Activated CD4-positive, alpha-beta T cell treated with anti-CD3 and anti-CD28 coated beads, Interleukin-2, amount 10 ng/mL, durations not matched to agents 24 days and 14 days (primary cell): Measurements from ENCODE around the gene ANAPC1. TPM values are rescaled to one million over a fixed set of nuclear protein-coding genes. Genes with fewer than 3 reads are reported as not detected.
A peak's percentile ranks its signal among the peaks of the same experiment; 100 is the strongest.
"Not testable (repeated sequence)": the region's sequence is repeated elsewhere in the genome, so short reads cannot be mapped to it uniquely, and the experiment has no call there.

Experiments
- DNase-seq: peaks from one replicate; pipeline ENCODE4 v3.0.0; 2022
- H3K27ac Mint-ChIP-seq: one replicate; pipeline ENCODE4 v1.8.0; 2022; ENCODE audit warnings: mild to moderate bottlenecking, mixed read lengths
- H3K27me3 Mint-ChIP-seq: one replicate; pipeline ENCODE4 v1.8.0; 2022; ENCODE audit warnings: mixed read lengths
- H3K36me3 Mint-ChIP-seq: one replicate; pipeline ENCODE4 v1.8.0; 2022; ENCODE audit warnings: low read depth, mild to moderate bottlenecking, mixed read lengths
- H3K4me1 Mint-ChIP-seq: one replicate; pipeline ENCODE4 v1.8.0; 2021; ENCODE audit warnings: mixed read lengths
- H3K4me3 Mint-ChIP-seq: one replicate; pipeline ENCODE4 v1.8.0; 2022; ENCODE audit warnings: mild to moderate bottlenecking, moderate library complexity, mixed read lengths
- H3K9me3 Mint-ChIP-seq: one replicate; pipeline ENCODE4 v1.8.0; 2021; ENCODE audit warnings: mixed read lengths
- intact Hi-C: fragments of 100-400 bp; cut with micrococcal nuclease; formaldehyde crosslinking; loops from one replicate; pipeline ENCODE4 v1.15.1; 2023
- total RNA-seq: library from RNA; stranded (reverse); gene quantifications from 2 replicates; pipeline ENCODE4 v1.2.3, GENCODE V29; 2022

ANAPC1 gene
- total RNA-seq, 1 donor from 2014 or later, result 129 TPM

DNA sequence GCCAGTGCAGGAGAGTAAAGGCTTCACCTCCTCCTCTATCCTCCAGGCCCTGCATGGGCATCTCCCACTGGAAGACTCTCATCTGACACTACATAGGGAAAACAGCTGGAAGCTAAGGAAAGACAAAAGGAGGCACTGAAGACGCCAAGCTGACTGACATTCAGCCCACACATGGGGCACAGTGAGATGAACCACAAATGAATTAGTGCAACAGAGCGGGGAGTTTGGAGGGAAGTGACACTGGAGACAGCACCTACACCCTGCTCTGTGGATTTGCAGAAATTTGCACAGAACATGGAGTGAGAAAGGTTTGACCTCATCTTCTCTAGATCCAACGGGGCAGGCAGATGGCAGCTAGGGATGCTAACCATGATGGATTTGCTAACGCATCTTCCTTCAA is 119.8 kb downstream of the ANAPC1 start:
- H3K36me3 Mint-ChIP-seq, result peaks cover 16% of the 10 kb centered on the region
- H3K27me3 Mint-ChIP-seq, H3K4me1 Mint-ChIP-seq, H3K4me3 Mint-ChIP-seq, H3K27ac Mint-ChIP-seq, H3K9me3 Mint-ChIP-seq, intact Hi-C loops, DNase-seq: not testable (repeated sequence)

DNA sequence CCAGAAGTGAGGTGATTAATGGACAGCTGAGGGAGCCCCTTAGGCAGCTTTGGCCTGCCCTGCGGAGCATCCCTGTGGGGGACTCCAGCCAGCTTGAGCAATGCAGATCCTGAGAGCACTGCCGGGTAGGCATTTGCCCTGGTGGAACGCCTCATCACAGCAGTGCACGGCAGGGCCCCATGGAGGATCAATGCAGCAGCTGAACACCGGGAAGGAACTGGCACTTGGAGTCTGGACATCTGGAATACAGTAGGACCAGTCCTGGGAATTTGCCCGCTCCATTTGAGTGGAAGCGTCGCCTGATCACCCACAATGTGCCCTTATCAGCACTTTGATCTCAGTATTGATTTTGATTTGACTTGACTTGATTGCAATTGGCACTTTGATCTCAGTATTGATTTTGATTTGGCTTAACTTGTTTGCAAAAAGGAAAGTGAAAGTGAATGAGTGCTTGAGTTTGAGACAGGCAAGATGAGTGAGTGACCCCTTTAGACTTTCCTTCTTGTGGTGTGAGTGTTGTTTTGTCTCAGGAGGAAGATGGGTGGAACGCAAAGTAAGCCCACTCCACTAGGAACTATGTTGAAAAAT is 123.2 kb downstream of the ANAPC1 start:
- H3K27me3 Mint-ChIP-seq, intact Hi-C loops: not testable (repeated sequence)

DNA sequence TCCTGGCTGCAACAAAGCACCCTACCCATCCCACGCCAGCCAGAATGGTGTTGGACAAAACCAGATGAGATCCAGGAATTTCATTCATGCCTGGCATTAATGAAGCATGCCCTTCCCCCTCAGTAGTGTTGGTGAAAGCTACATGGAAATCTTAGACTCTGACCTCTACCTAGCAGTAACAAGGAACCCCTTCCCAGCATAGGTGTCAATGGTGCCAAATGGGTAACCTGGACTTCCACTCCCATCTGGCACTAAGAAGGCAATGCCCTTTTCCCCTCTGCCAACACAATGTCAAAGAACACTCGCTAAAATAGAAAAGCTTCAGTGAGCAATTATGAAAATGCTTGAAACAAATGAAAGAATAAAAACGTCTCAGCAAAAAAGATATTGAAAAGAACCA is 131.5 kb downstream of the ANAPC1 start:
- DNase-seq, H3K36me3 Mint-ChIP-seq, H3K27me3 Mint-ChIP-seq, H3K27ac Mint-ChIP-seq, H3K4me1 Mint-ChIP-seq, H3K4me3 Mint-ChIP-seq, intact Hi-C loops, H3K9me3 Mint-ChIP-seq: not testable (repeated sequence)

More for the DNA sequence above, 123.2 kb downstream of the ANAPC1 start:
- not testable (repeated sequence) for H3K4me1 Mint-ChIP-seq, H3K9me3 Mint-ChIP-seq, H3K4me3 Mint-ChIP-seq, H3K27ac Mint-ChIP-seq
- DNase-seq, result peak; percentile 54
- peaks cover 12% of the 10 kb centered on the region for H3K36me3 Mint-ChIP-seq

DNA sequence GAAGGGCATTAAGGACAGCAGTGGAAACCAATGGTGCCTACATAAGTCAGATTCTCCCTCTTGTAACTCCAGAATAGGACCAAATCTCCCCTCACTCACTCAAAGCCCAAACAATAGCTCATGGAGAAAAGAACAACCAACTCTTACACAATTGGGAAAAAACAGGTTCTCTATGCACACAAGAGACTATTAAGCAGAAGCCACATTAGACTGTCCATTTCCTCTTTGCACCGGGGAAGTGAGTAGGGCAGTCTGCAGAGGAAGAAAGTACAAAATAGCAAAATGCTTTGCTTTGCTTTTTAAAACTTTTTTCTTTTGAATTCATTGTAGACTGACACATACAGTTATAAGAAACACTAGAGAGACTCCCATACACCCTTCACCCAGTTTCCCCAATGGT is 133.4 kb downstream of the ANAPC1 start:
- intact Hi-C loops, H3K27me3 Mint-ChIP-seq, H3K27ac Mint-ChIP-seq, H3K4me1 Mint-ChIP-seq, H3K36me3 Mint-ChIP-seq, H3K9me3 Mint-ChIP-seq, DNase-seq, H3K4me3 Mint-ChIP-seq: not testable (repeated sequence)

DNA sequence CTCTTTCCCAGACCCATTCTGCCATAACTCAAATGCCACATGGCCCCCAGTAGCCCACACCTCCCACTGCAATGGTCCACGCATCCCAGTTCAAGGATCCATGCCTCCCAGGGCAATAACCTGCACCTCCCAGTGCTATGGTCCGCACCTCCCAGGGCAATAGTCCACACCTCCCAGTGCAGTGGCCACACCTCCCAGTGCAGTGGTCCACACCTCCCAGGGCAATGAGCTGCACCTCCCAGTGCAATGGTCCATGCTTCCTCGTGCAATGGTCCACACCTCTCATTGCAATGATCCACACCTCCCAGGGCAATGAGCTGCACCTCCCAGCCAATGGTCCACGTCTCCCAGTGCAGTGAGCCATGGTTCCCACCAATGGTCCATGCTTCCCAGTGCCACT is 135.6 kb downstream of the ANAPC1 start:
- DNase-seq, H3K27me3 Mint-ChIP-seq, H3K9me3 Mint-ChIP-seq, H3K36me3 Mint-ChIP-seq, intact Hi-C loops, H3K4me1 Mint-ChIP-seq, H3K4me3 Mint-ChIP-seq, H3K27ac Mint-ChIP-seq: not testable (repeated sequence)

DNA sequence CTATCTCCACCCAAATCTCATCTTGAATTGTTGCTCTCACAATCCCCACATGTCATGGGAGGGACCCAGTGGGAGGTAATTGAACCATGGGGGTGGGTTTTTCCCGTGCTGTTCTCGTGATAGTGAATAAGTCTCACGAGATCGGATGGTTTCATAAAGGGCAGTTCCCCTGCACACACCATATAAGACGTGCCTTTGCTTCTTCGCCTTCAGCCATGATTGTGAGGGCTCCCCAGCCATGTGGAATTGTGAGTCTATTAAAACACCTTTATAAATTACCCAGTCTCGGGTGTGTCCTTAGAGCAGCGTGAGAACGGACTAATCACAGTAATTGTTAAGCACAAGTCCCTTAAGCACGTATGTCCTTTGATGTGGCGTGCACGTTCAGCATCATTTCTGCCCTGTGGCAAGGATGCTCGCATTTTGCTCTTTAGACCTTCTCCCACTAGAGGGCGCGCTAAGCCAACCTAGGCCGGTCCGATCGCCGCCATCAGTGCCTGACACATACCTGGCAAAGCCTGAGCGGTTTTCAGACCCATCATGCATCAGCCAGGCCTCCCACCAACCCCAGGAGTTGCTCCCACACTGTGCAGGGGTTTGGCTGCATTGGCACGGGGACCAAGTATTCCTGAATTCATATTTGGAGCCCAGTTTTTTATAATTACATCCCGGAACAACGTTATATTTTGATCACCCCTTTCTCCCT is 136.4 kb downstream of the ANAPC1 start:
- peak; percentile 95 for DNase-seq
- H3K4me1 Mint-ChIP-seq, intact Hi-C loops, H3K36me3 Mint-ChIP-seq, H3K9me3 Mint-ChIP-seq, H3K4me3 Mint-ChIP-seq, H3K27ac Mint-ChIP-seq: not testable (repeated sequence)
- peaks cover 11% of the 10 kb centered on the region for H3K27me3 Mint-ChIP-seq

DNA sequence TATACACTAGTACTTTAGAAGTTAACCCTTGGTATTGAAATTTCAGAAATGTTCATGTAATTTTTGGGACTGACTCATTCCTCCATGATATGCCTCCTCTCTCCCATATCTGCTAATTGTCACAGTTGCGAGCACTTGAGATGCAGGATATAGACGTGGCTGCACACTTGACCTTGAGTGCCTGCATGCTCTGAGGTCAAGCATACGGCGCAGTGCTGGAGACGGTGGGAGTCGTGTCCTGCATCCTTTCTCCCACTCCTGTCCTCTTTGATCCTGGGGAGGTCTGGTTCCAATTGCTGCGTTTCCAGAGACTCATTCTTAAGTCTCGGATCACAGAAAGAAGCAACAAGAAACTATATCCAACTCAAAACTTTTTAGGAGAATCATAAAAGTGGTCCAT is 139.2 kb downstream of the ANAPC1 start:
- intact Hi-C loops, H3K4me1 Mint-ChIP-seq, H3K4me3 Mint-ChIP-seq, H3K27ac Mint-ChIP-seq, H3K9me3 Mint-ChIP-seq, H3K36me3 Mint-ChIP-seq, DNase-seq: not testable (repeated sequence)
- H3K27me3 Mint-ChIP-seq, result peaks cover 11% of the 10 kb centered on the region

DNA sequence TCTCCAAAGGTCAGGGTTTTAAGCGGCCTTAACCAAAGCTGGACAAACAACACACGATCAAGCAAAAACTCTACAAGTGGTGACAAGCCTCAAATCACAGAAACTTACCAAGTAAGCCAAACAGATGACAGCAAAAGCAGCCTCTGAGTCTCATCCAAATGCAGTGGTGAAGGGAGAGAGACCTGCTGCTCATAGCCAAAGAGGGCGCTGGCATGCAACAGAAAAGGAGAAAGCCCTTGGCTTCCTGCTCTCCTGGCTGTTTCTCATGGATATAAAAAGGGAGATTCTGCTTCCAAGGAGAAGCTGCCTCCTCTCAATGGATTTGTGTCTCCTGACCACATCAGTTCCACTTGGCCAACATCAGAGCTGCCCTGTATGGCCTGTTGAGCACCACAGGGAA is 142.5 kb downstream of the ANAPC1 start:
- DNase-seq, H3K36me3 Mint-ChIP-seq, H3K9me3 Mint-ChIP-seq, intact Hi-C loops, H3K27ac Mint-ChIP-seq, H3K4me3 Mint-ChIP-seq, H3K4me1 Mint-ChIP-seq: not testable (repeated sequence)
- H3K27me3 Mint-ChIP-seq, result peaks cover 11% of the 10 kb centered on the region

DNA sequence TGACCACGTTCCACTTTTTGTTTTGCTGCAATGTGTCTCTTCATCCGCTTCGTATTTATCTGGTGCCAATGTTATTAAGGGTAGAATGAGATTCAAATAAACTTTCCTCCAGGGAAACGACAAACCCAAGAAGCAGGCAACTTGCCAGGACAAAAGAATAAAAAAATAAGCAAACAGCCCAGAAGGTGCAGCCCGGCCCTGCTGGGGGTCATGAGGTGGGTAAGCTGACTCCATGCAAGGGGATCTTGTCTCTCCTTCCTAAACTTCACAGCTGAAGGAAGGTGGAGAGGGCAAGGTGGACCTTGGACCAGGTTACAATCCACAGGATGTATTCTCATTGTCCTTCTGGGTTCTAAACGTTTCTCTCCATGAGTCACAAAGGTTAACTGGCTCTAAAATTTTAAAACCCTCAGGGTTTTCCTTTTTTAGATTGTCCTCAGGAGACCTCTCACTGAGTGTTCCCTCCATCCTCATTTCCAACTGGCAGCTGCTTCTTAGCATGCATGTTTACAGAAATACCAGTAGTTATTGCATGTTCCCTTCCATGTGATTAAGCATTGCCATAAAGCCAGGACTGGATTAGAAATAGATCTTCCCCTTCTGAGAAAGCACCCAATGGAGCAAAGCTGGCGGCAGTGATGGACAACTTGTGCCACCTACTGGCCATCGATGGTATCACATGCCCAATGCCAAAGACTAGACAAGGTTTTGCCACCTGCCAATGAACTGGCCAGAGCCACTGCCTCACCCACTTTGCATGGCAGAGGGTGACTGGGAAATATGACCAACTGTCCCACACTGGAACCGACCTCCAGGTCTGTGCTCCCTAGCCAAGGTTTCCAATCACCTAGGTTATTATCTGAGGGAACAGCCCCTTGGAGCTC is 147.9 kb downstream of the ANAPC1 start:
- H3K36me3 Mint-ChIP-seq, H3K27me3 Mint-ChIP-seq, H3K27ac Mint-ChIP-seq, H3K9me3 Mint-ChIP-seq, H3K4me3 Mint-ChIP-seq, H3K4me1 Mint-ChIP-seq, intact Hi-C loops: not testable (repeated sequence)
- DNase-seq, result peak; percentile 62

DNA sequence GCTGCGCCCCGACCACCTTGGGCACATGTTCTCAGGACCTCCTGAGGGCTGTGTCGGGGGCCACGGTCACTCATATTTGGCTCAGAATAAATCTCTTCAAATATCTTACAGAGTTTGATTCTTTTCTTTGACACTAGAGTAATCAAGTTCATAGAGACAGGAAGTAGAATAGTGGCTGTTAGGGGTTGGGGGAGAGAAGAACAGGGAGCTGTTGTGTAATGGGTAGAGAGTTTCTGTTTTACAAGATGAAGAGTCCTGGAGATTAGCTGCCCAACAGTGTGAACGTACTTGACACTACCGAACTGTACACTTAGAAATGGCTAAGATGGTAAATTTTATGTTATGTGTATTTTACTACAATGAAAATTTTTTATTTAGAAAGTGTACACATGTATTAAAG is 148.6 kb downstream of the ANAPC1 start:
- H3K27me3 Mint-ChIP-seq, H3K9me3 Mint-ChIP-seq, H3K36me3 Mint-ChIP-seq, H3K4me3 Mint-ChIP-seq, intact Hi-C loops, H3K27ac Mint-ChIP-seq, H3K4me1 Mint-ChIP-seq: not testable (repeated sequence)
- DNase-seq, result peak; percentile 48

DNA sequence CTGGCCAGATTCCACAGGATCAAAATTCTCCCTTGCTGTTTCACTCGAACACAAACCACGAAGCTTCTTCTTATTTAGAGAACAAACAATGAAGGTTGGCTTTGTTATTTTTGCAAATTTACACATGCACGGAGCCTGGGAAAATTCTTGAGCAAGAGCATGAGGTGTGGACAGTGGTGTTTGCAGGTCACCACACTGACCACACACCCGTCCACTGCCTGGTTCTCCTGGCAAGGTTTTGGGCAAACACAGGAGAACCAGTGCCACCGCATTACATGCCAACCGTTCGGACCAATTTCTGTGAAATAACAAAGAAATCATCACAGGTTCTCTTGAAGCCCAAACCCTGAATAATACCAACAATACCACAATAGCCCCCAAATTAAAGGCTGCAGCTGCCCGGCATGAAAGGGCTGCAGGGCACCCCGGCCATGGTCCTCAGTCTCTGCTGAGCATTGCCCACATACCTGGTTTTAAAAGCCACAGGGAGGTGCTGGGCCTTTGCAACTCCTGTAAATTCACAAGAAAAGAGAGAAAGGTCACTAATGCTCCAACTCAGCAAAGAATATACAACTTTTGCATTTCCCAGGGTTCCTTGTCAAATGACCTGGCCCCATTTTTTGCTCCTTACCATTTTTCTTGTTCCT is 154.1 kb downstream of the ANAPC1 start:
- H3K36me3 Mint-ChIP-seq, DNase-seq, H3K9me3 Mint-ChIP-seq, H3K27me3 Mint-ChIP-seq, H3K27ac Mint-ChIP-seq, H3K4me1 Mint-ChIP-seq, intact Hi-C loops, H3K4me3 Mint-ChIP-seq: not testable (repeated sequence)

DNA sequence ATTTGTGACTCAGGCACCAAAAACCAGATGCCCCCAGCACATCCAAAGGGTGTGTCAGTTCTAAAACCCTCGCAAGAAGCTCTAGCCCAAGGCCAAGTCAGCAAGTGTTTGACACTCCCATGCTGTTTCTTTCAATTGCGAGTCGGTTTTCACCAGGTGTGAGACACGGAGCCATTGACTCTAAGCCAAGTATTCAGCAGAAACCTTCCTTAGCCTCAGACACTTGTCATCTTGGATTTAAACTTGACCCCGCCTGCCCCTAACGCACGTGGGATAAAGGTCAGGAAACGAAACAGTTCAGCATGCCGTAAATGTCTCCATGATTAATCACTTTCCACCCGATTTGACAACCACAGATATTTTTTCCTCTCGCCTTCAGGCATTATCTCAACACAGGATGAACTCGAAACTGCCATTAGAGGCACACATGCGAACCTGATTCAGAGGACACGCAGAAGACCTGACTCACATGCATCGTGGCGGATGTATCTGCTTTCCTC is 156.3 kb downstream of the ANAPC1 start:
- intact Hi-C loops, H3K27me3 Mint-ChIP-seq, H3K4me1 Mint-ChIP-seq, H3K27ac Mint-ChIP-seq, H3K36me3 Mint-ChIP-seq, H3K4me3 Mint-ChIP-seq, H3K9me3 Mint-ChIP-seq: not testable (repeated sequence)
- peak; percentile 64 for DNase-seq

DNA sequence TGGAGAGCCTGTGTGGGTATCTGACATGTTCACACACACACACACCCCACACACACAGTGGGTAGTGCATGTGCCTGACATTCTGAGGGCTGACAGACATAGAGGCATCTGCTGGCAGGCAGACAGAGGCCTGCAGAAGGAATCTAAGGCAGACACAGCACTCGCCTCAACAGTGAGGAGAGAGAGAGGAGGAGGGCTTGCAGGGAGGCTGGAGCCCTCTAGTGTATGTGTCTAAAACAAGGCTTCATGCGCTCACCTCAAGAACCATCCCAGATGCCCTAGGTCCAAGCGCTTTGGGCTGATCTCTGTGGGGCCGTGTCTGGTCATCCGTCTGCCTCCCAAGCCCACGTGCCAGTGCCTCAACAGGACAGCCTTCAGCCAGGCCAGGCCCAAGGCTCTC is 158.3 kb downstream of the ANAPC1 start:
- intact Hi-C loops, H3K4me1 Mint-ChIP-seq, H3K9me3 Mint-ChIP-seq, H3K27ac Mint-ChIP-seq, H3K27me3 Mint-ChIP-seq, H3K4me3 Mint-ChIP-seq, H3K36me3 Mint-ChIP-seq: not testable (repeated sequence)
- DNase-seq, result peak; percentile 78

DNA sequence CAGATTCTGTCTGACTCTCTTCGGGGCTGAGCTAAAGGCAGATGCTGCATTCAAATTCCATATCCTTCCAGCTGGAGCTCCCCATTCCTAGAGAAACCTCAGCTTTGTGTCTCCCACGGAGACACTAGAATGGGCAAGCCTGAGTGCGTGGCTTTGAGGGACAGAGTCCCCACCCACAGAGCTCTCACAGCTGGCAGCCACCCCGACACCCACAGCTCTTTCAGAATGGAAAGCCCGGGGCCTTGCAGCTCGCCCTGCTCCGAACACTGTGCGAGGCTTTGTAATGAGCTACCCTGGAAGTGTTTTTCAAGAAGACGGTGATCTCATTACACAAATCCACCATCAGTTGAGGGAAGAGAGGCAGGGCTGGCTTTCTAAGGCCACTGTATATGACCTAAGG is 164.4 kb downstream of the ANAPC1 start:
- H3K36me3 Mint-ChIP-seq, H3K4me1 Mint-ChIP-seq, DNase-seq, H3K9me3 Mint-ChIP-seq, intact Hi-C loops, H3K27me3 Mint-ChIP-seq, H3K27ac Mint-ChIP-seq, H3K4me3 Mint-ChIP-seq: not testable (repeated sequence)
